ENCODE measurements around the gene TMEM132A. TPM values are rescaled to one million over a fixed set of nuclear protein-coding genes. Genes with fewer than 3 reads are reported as not detected.
A peak's percentile ranks its signal among the peaks of the same experiment; 100 is the strongest.

TMEM132A gene
- total RNA-seq, 1 experiment from 2014 or later: 84.2 TPM

DNA sequence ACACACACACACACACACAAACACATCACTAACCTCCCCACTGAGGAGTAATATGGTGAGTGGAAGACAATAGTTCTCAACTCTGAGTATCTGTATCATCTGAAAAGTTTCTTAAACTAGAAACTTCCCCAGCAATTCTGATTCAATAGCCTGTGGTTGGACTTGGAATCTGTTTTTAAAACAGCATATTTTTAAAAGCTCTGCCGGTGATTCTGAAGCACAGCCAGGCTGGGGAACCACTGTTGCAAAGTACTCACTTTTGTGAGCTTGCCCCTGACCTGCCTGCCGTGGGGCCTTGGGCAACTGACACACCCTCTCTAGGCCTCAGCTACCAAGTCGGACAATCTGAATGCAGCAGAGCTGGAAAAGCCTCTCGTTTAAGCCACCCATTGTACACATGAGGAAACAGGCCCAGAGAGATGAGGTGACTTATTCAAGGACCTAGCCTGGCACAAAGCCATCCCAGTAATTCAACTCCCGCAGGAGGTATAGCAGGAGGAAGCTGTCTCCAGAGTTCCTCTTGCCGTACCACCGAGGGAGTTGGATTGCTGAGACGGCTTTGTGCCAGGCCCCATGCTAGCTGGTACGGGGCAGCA, 18.8 kb downstream of the TMEM132A start:
- peak; percentile 75 for DNase-seq
- ATAC-seq: peak; percentile 48

GRCh38 chr11:60944490-60945294, 20.4 kb downstream of the TMEM132A start:
- H3K27ac ChIP-seq (ENCODE audit: low read length): no peak overlapping the region
- CTCF ChIA-PET: no interaction called here
- no peaks in the 10 kb centered on the region for H3K9me2 ChIP-seq (replicated peaks; ENCODE audit: low read length)
- H3K4me3 ChIP-seq (ENCODE audit: low read length): no peak overlapping the region
- no peaks in the 10 kb centered on the region for H3K27me3 ChIP-seq (ENCODE audit: low read length)
- no peaks in the 10 kb centered on the region for H3K9me3 ChIP-seq (ENCODE audit: low read length)
- DNase-seq (no peak), ATAC-seq (no peak)
- no peaks in the 10 kb centered on the region for H4K20me1 ChIP-seq (ENCODE audit: low read length)
- no peak overlapping the region for H3K4me2 ChIP-seq (ENCODE audit: low read length)
- BruUV-seq (replicated peaks): no TSS peak
- POLR2A ChIA-PET (ENCODE audit: unreplicated experiment): no interaction called here
- H3K4me1 ChIP-seq (ENCODE audit: insufficient read depth, low read length): peaks cover 6% of the 10 kb centered on the region; the same call in 1 of the 2 replicates
- H3F3A ChIP-seq (ENCODE audit: low read length, unreplicated experiment): no peaks in the 10 kb centered on the region
- intact Hi-C loops (cut with micrococcal nuclease): no loop called here
- H3K79me2 ChIP-seq (ENCODE audit: low read length): no peaks in the 10 kb centered on the region
- TF ChIP-seq, protein P1, sequence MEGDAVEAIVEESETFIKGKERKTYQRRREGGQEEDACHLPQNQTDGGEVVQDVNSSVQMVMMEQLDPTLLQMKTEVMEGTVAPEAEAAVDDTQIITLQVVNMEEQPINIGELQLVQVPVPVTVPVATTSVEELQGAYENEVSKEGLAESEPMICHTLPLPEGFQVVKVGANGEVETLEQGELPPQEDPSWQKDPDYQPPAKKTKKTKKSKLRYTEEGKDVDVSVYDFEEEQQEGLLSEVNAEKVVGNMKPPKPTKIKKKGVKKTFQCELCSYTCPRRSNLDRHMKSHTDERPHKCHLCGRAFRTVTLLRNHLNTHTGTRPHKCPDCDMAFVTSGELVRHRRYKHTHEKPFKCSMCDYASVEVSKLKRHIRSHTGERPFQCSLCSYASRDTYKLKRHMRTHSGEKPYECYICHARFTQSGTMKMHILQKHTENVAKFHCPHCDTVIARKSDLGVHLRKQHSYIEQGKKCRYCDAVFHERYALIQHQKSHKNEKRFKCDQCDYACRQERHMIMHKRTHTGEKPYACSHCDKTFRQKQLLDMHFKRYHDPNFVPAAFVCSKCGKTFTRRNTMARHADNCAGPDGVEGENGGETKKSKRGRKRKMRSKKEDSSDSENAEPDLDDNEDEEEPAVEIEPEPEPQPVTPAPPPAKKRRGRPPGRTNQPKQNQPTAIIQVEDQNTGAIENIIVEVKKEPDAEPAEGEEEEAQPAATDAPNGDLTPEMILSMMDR (conservative IDR thresholded peaks at IDR 0.05; ENCODE audit: low read depth, low read length): peak; percentile 39; the same call in 1 of the 2 replicates
- TF ChIP-seq EZH2 (IDR thresholded peaks at IDR 0.05; ENCODE audit: low read length, unreplicated experiment): no peak
- H3K36me3 ChIP-seq (ENCODE audit: low read depth, low read length): no peaks in the 10 kb centered on the region
- no peak overlapping the region for H3K9ac ChIP-seq (ENCODE audit: low read length)
- no peak overlapping the region for H2AFZ ChIP-seq (ENCODE audit: low read length)

More for the DNA sequence above, 18.8 kb downstream of the TMEM132A start:
- Histone ChIP-seq H3K27me3 (ENCODE audit: low read length) (no peaks in the 10 kb centered on the region), H3K4me2 (ENCODE audit: low read length) (no peak overlapping the region), H3F3A (ENCODE audit: low read length, unreplicated experiment) (no peaks in the 10 kb centered on the region), H3K36me3 (ENCODE audit: low read depth, low read length) (no peaks in the 10 kb centered on the region), H3K4me1 (ENCODE audit: insufficient read depth, low read length) (peaks cover 6% of the 10 kb centered on the region; the same call in 1 of the 2 replicates), H3K9me2 (replicated peaks; ENCODE audit: low read length) (no peaks in the 10 kb centered on the region), H3K9me3 (ENCODE audit: low read length) (no peaks in the 10 kb centered on the region), H3K4me3 (ENCODE audit: low read length) (no peak overlapping the region), H2AFZ (ENCODE audit: low read length) (peak overlapping the region; percentile 27; the same call in 1 of the 2 replicates), H3K9ac (ENCODE audit: low read length) (no peak overlapping the region), H4K20me1 (ENCODE audit: low read length) (no peaks in the 10 kb centered on the region), H3K27ac (ENCODE audit: low read length) (no peak overlapping the region), H3K79me2 (ENCODE audit: low read length) (no peaks in the 10 kb centered on the region)
- ChIA-PET CTCF (interaction anchor here (0.6 kb wide), 1 partner anchor 231 kb away, joined by 3 read pairs; no protein-coding TSS in a partner anchor), POLR2A (ENCODE audit: unreplicated experiment) (interaction anchor here (0.6 kb wide), 1 partner anchor 55 kb away, joined by 3 read pairs; no protein-coding TSS in a partner anchor)
- no TSS peak for BruUV-seq (replicated peaks)
- intact Hi-C loops (cut with micrococcal nuclease): no loop called here
- TF ChIP-seq, protein P1 (conservative IDR thresholded peaks at IDR 0.05; ENCODE audit: low read depth, low read length): no peak
- no peak for TF ChIP-seq EZH2phosphoT487 (IDR thresholded peaks at IDR 0.05; ENCODE audit: borderline replicate concordance, low read length)
- no peak for TF ChIP-seq EZH2 (IDR thresholded peaks at IDR 0.05; ENCODE audit: low read length, unreplicated experiment)

DNA sequence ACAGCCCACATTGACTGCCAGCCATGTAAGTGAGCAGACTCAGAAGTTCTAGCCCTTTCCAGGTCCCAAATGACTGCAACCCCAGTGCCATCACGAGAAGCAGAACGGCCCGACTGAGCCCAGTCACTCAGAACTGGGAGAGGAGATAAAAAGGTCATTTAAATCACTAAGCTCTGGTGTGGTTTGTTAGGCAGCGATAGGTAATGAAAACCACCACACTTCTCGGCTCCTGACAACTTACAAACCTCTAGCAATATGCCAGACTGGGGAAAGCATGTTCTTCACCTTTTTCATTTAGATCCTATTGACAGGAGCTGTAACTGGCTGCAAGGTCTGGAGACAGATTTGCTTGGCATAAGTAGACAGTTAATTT, 21.0 kb downstream of the TMEM132A start:
- H3K36me3 ChIP-seq (ENCODE audit: low read depth, low read length): no peaks in the 10 kb centered on the region
- POLR2A ChIA-PET (ENCODE audit: unreplicated experiment): no interaction called here
- H3K4me2 ChIP-seq (ENCODE audit: low read length): no peak overlapping the region
- H3K9me2 ChIP-seq (replicated peaks; ENCODE audit: low read length): no peaks in the 10 kb centered on the region
- H3K27ac ChIP-seq (ENCODE audit: low read length): no peak overlapping the region
- H3K27me3 ChIP-seq (ENCODE audit: low read length): no peaks in the 10 kb centered on the region
- H3K4me3 ChIP-seq (ENCODE audit: low read length): no peak overlapping the region
- H3K79me2 ChIP-seq (ENCODE audit: low read length): no peaks in the 10 kb centered on the region
- DNase-seq: no peak
- BruUV-seq (replicated peaks): no TSS peak
- no peaks in the 10 kb centered on the region for H3K9me3 ChIP-seq (ENCODE audit: low read length)
- no peak overlapping the region for H2AFZ ChIP-seq (ENCODE audit: low read length)
- H3K4me1 ChIP-seq (ENCODE audit: insufficient read depth, low read length): peaks cover 6% of the 10 kb centered on the region; the same call in 1 of the 2 replicates
- intact Hi-C loops (cut with micrococcal nuclease): no loop called here
- CTCF ChIA-PET: no interaction called here
- H4K20me1 ChIP-seq (ENCODE audit: low read length): no peaks in the 10 kb centered on the region
- no peak for TF ChIP-seq EZH2 (IDR thresholded peaks at IDR 0.05; ENCODE audit: low read length, unreplicated experiment)
- TF ChIP-seq, protein P1 (conservative IDR thresholded peaks at IDR 0.05; ENCODE audit: low read depth, low read length): no peak
- TF ChIP-seq EZH2phosphoT487 (IDR thresholded peaks at IDR 0.05; ENCODE audit: borderline replicate concordance, low read length): no peak
- ATAC-seq: no peak
- H3K9ac ChIP-seq (ENCODE audit: low read length): no peak overlapping the region
- H3F3A ChIP-seq (ENCODE audit: low read length, unreplicated experiment): no peaks in the 10 kb centered on the region

Data from PC-3 (cell line).